Measurements from ENCODE around the gene AGL. TPM values are rescaled to one million over a fixed set of nuclear protein-coding genes. Genes with fewer than 3 reads are reported as not detected.

The AGL gene
- total RNA-seq (9.5 TPM), polyA plus RNA-seq (12.0 TPM)
- long read RNA-seq, donor 1, result 0 reads
- long read RNA-seq, donor 2, full-length matches to known transcripts, result 3 of 3 reads
- long read RNA-seq, donor 2, partial matches to known transcripts, result 0 of 3 reads
- long read RNA-seq, donor 2, other reads (novel, unspliced or antisense), result 0 of 3 reads
- long read RNA-seq, donor 3, result 0 reads
- long read RNA-seq, donor 4, result 0 reads
- long read RNA-seq, donor 5, full-length matches to known transcripts, result 1 of 1 reads
- long read RNA-seq, donor 5, partial matches to known transcripts, result 0 of 1 reads
- long read RNA-seq, donor 5, other reads (novel, unspliced or antisense), result 0 of 1 reads
- long read RNA-seq, donor 6, result 0 reads
- long read RNA-seq, donor 7, full-length matches to known transcripts, result 2 of 2 reads
- long read RNA-seq, donor 7, partial matches to known transcripts, result 0 of 2 reads
- long read RNA-seq, donor 7, other reads (novel, unspliced or antisense), result 0 of 2 reads
- long read RNA-seq, donor 8, full-length matches to known transcripts, result 3 of 3 reads
- long read RNA-seq, donor 8, partial matches to known transcripts, result 0 of 3 reads
- long read RNA-seq, donor 8, other reads (novel, unspliced or antisense), result 0 of 3 reads
- long read RNA-seq, donor 9, full-length matches to known transcripts, result 1 of 1 reads
- long read RNA-seq, donor 9, partial matches to known transcripts, result 0 of 1 reads
- long read RNA-seq, donor 9, other reads (novel, unspliced or antisense), result 0 of 1 reads
- long read RNA-seq, donor 10, result 0 reads

DNA sequence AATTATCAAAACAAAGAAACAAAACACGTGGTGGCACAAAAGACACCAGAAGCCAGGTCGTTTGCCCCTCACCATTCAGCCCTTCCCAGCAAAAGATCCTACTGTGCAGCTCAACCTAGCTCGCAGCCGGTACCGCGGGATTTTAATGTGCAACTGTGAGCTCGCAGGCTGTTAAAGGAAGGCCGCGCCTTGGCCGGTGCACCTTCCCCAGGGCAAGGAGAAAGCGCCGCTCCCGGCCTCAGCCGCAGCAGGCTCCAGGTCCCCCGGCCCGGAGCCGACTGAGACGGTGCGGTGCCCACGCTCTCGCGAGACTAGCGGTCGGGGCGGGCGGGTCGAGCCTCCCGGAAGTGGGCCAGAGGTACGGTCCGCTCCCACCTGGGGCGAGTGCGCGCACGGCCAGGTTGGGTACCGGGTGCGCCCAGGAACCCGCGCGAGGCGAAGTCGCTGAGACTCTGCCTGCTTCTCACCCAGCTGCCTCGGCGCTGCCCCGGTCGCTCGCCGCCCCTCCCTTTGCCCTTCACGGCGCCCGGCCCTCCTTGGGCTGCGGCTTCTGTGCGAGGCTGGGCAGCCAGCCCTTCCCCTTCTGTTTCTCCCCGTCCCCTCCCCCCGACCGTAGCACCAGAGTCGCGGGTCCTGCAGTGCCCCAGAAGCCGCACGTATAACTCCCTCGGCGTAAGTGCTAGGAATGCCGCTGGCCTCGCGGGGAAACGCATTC, at the start of gene AGL:
Gene AGL, plus strand, starts transcription at position 618 of the 715 bp plus-strand sequence. CDS start 682 bp downstream, outside the sequence.
- Histone ChIP-seq H3K27ac (ENCODE audit: low read depth in 1 of 2, low read length in 1 of 2) (peak within 1 kb of the TSS; percentile 70 to 88), H3K36me3 (ENCODE audit: control insufficient read depth in 2 of 2, insufficient read depth in 2 of 2, low read length in 1 of 2) (peaks cover 0 to 6% of the 10 kb centered on the region in 2 donors), H3K4me3 (ENCODE audit: low read length in 2 of 2) (peak within 1 kb of the TSS; percentile 91 to 94), H3K9me3 (ENCODE audit: control insufficient read depth in 2 of 2, insufficient read depth in 1 of 2, low read length in 1 of 2) (no peaks in the 10 kb centered on the region), H3K4me1 (ENCODE audit: control insufficient read depth in 2 of 2, insufficient read depth in 2 of 2, low read length in 2 of 2) (peaks cover 5 to 10% of the 10 kb centered on the region in 2 donors), H3K27me3 (ENCODE audit: control insufficient read depth in 2 of 2, insufficient read depth in 1 of 2, low read length in 1 of 2) (no peaks in the 10 kb centered on the region)
- DNase-seq (ENCODE audit: low read depth in 6 of 9, low spot score in 9 of 9), result peak; percentile 37 to 91 (median 75)
- whole genome bisulfite sequencing, result under 1% methylated on average over 65 of the region's 65 CpGs

- Histone ChIP-seq H3K9me3 (ENCODE audit: control insufficient read depth in 2 of 2, insufficient read depth in 1 of 2, low read length in 1 of 2) (no peaks in the 10 kb centered on the region), H3K27ac (ENCODE audit: low read depth in 1 of 2, low read length in 1 of 2) (no peak overlapping the region), H3K4me3 (ENCODE audit: low read length in 2 of 2) (no peak overlapping the region), H3K36me3 (ENCODE audit: control insufficient read depth in 2 of 2, insufficient read depth in 2 of 2, low read length in 1 of 2) (no peaks in the 10 kb centered on the region), H3K27me3 (ENCODE audit: control insufficient read depth in 2 of 2, insufficient read depth in 1 of 2, low read length in 1 of 2) (no peaks in the 10 kb centered on the region), H3K4me1 (ENCODE audit: control insufficient read depth in 2 of 2, insufficient read depth in 2 of 2, low read length in 2 of 2) (no peaks in the 10 kb centered on the region)
- over 99% methylated on average over 3 of the region's 3 CpGs for WGBS
- DNase-seq (ENCODE audit: low read depth in 6 of 9, low spot score in 9 of 9), result no peak
Observed at GRCh38 chr1:99801584-99801983, 48.6 kb upstream of the AGL start.

- H3K4me3 ChIP-seq (ENCODE audit: low read length in 2 of 2), result no peak overlapping the region
- H3K27me3 ChIP-seq (ENCODE audit: control insufficient read depth in 2 of 2, insufficient read depth in 1 of 2, low read length in 1 of 2), result no peaks in the 10 kb centered on the region
- 96% methylated on average over 2 of the region's 2 CpGs for WGBS
- no peak for DNase-seq (ENCODE audit: low read depth in 6 of 9, low spot score in 9 of 9)
- H3K36me3 ChIP-seq (ENCODE audit: control insufficient read depth in 2 of 2, insufficient read depth in 2 of 2, low read length in 1 of 2), result no peaks in the 10 kb centered on the region
- no peaks in the 10 kb centered on the region for H3K9me3 ChIP-seq (ENCODE audit: control insufficient read depth in 2 of 2, insufficient read depth in 1 of 2, low read length in 1 of 2)
- peaks cover 0 to 5% of the 10 kb centered on the region in 2 donors for H3K4me1 ChIP-seq (ENCODE audit: control insufficient read depth in 2 of 2, insufficient read depth in 2 of 2, low read length in 2 of 2)
- no peak overlapping the region for H3K27ac ChIP-seq (ENCODE audit: low read depth in 1 of 2, low read length in 1 of 2)
Observed at GRCh38 chr1:99806882-99807281, 43.3 kb upstream of the AGL start.

GRCh38 chr1:99808391-99809115, 41.6 kb upstream of the AGL start:
- H3K4me1 ChIP-seq (ENCODE audit: control insufficient read depth in 2 of 2, insufficient read depth in 2 of 2, low read length in 2 of 2), result peaks cover 0 to 5% of the 10 kb centered on the region in 2 donors
- peak; percentile 40 to 85 (median 76) for DNase-seq (ENCODE audit: low read depth in 6 of 9, low spot score in 9 of 9)
- H3K36me3 ChIP-seq (ENCODE audit: control insufficient read depth in 2 of 2, insufficient read depth in 2 of 2, low read length in 1 of 2), result no peaks in the 10 kb centered on the region
- 29% methylated on average over 7 of the region's 7 CpGs for WGBS
- H3K27me3 ChIP-seq (ENCODE audit: control insufficient read depth in 2 of 2, insufficient read depth in 1 of 2, low read length in 1 of 2), result no peaks in the 10 kb centered on the region
- no peak overlapping the region for H3K4me3 ChIP-seq (ENCODE audit: low read length in 2 of 2)
- peak overlapping the region in 1 of 2 donors; percentile 24 for H3K27ac ChIP-seq (ENCODE audit: low read depth in 1 of 2, low read length in 1 of 2)
- no peaks in the 10 kb centered on the region for H3K9me3 ChIP-seq (ENCODE audit: control insufficient read depth in 2 of 2, insufficient read depth in 1 of 2, low read length in 1 of 2)

DNA sequence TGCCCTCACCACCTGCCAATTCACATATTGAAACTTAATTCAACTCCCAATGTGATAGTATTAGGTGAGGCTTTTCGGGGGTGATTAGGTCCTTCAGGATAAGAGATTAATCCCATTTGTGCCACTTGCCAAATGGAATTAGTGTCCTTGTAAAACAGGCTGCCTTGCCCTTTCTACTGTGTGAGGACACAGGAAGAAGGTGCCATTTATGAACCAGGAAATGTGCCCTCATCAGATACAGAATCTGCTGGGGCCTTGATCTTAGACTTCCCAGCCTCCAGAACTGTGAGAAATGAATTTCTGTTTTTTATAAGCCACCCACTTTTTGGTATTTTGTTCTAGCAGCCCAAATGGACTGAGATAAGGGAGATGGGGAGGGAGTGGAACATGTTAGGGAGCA, 39.1 kb upstream of the AGL start:
- Histone ChIP-seq H3K27ac (ENCODE audit: low read depth in 1 of 2, low read length in 1 of 2) (no peak overlapping the region), H3K27me3 (ENCODE audit: control insufficient read depth in 2 of 2, insufficient read depth in 1 of 2, low read length in 1 of 2) (no peaks in the 10 kb centered on the region), H3K4me1 (ENCODE audit: control insufficient read depth in 2 of 2, insufficient read depth in 2 of 2, low read length in 2 of 2) (peaks cover 0 to 5% of the 10 kb centered on the region in 2 donors), H3K4me3 (ENCODE audit: low read length in 2 of 2) (no peak overlapping the region), H3K9me3 (ENCODE audit: control insufficient read depth in 2 of 2, insufficient read depth in 1 of 2, low read length in 1 of 2) (no peaks in the 10 kb centered on the region), H3K36me3 (ENCODE audit: control insufficient read depth in 2 of 2, insufficient read depth in 2 of 2, low read length in 1 of 2) (no peaks in the 10 kb centered on the region)
- DNase-seq (ENCODE audit: low read depth in 6 of 9, low spot score in 9 of 9), result no peak
- 98% methylated on average over 1 of the region's 1 CpG for WGBS

- H3K4me1 ChIP-seq (ENCODE audit: control insufficient read depth in 2 of 2, insufficient read depth in 2 of 2, low read length in 2 of 2), result peaks cover 0 to 5% of the 10 kb centered on the region in 2 donors
- H3K36me3 ChIP-seq (ENCODE audit: control insufficient read depth in 2 of 2, insufficient read depth in 2 of 2, low read length in 1 of 2), result no peaks in the 10 kb centered on the region
- WGBS, result 99% methylated on average over 1 of the region's 1 CpG
- no peaks in the 10 kb centered on the region for H3K27me3 ChIP-seq (ENCODE audit: control insufficient read depth in 2 of 2, insufficient read depth in 1 of 2, low read length in 1 of 2)
- DNase-seq (ENCODE audit: low read depth in 6 of 9, low spot score in 9 of 9), result no peak
- no peak overlapping the region for H3K4me3 ChIP-seq (ENCODE audit: low read length in 2 of 2)
- H3K9me3 ChIP-seq (ENCODE audit: control insufficient read depth in 2 of 2, insufficient read depth in 1 of 2, low read length in 1 of 2), result no peaks in the 10 kb centered on the region
- H3K27ac ChIP-seq (ENCODE audit: low read depth in 1 of 2, low read length in 1 of 2), result no peak overlapping the region
Observed at GRCh38 chr1:99811747-99812146, 38.4 kb upstream of the AGL start.

DNA sequence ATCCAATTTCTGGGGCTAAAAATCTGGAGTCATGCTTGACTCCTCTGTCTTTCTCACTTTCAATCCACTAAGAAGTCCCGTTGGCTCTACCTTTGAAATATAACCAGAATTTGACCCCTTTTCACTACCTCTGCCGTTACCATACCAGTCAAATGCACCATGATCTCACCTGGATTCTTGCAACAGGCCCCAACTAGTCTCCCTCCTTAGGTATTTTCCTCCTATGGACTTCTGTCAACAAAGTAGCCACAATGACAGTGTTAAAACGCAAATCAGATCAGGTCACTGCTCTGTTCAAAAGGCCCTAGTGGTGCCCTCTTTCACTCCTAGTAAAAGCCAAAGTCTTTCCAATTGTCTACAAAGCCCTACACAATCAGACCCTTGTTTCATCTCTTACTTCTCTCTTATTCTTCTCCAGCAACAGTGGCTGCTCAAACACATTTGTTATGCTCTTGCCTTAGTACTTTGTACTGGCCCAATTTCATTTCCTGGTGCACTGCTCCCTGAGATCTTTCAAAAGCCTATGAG, 35.7 kb upstream of the AGL start:
- H3K27me3 ChIP-seq (ENCODE audit: control insufficient read depth in 2 of 2, insufficient read depth in 1 of 2, low read length in 1 of 2), result no peaks in the 10 kb centered on the region
- H3K36me3 ChIP-seq (ENCODE audit: control insufficient read depth in 2 of 2, insufficient read depth in 2 of 2, low read length in 1 of 2), result no peaks in the 10 kb centered on the region
- peaks cover 0 to 5% of the 10 kb centered on the region in 2 donors for H3K4me1 ChIP-seq (ENCODE audit: control insufficient read depth in 2 of 2, insufficient read depth in 2 of 2, low read length in 2 of 2)
- DNase-seq (ENCODE audit: low read depth in 6 of 9, low spot score in 9 of 9), result no peak
- H3K4me3 ChIP-seq (ENCODE audit: low read length in 2 of 2), result no peak overlapping the region
- H3K9me3 ChIP-seq (ENCODE audit: control insufficient read depth in 2 of 2, insufficient read depth in 1 of 2, low read length in 1 of 2), result no peaks in the 10 kb centered on the region
- peak overlapping the region in 1 of 2 donors; percentile 18 for H3K27ac ChIP-seq (ENCODE audit: low read depth in 1 of 2, low read length in 1 of 2)
- 93% methylated on average over 3 of the region's 3 CpGs for WGBS

- no peak for DNase-seq (ENCODE audit: low read depth in 6 of 9, low spot score in 9 of 9)
- Histone ChIP-seq H3K4me3 (ENCODE audit: low read length in 2 of 2) (no peak overlapping the region), H3K4me1 (ENCODE audit: control insufficient read depth in 2 of 2, insufficient read depth in 2 of 2, low read length in 2 of 2) (no peaks in the 10 kb centered on the region), H3K36me3 (ENCODE audit: control insufficient read depth in 2 of 2, insufficient read depth in 2 of 2, low read length in 1 of 2) (no peaks in the 10 kb centered on the region), H3K27me3 (ENCODE audit: control insufficient read depth in 2 of 2, insufficient read depth in 1 of 2, low read length in 1 of 2) (no peaks in the 10 kb centered on the region), H3K27ac (ENCODE audit: low read depth in 1 of 2, low read length in 1 of 2) (no peak overlapping the region), H3K9me3 (ENCODE audit: control insufficient read depth in 2 of 2, insufficient read depth in 1 of 2, low read length in 1 of 2) (no peaks in the 10 kb centered on the region)
- 90% methylated on average over 8 of the region's 8 CpGs for WGBS
Observed at GRCh38 chr1:99816656-99817055, 33.5 kb upstream of the AGL start.
